PC-3 (cell line): ENCODE measurements around the gene RNU6-1.

Experiments
- CTCF ChIP-seq: fragments of 300-600 bp; sonication (generic); conservative IDR thresholded peaks from 2 replicates; pipeline ENCODE4 v1.5.1; 2017; ENCODE audit warnings: antibody characterized with exemption, low read depth, mild to moderate bottlenecking, low read length
- EZH2 ChIP-seq: fragments of 300-600 bp; sonication (generic); IDR thresholded peaks from one replicate; pipeline ENCODE4 v1.6.1; 2017; ENCODE audit warnings: antibody characterized with exemption, mild to moderate bottlenecking, low read length; ENCODE audit not compliant: unreplicated experiment
- EZH2phosphoT487 ChIP-seq: fragments of 300-600 bp; sonication (generic); IDR thresholded peaks from 2 replicates; pipeline ENCODE4 v1.6.1; 2018; ENCODE audit warnings: mild to moderate bottlenecking, antibody characterized with exemption, low read length, borderline replicate concordance

- TF ChIP-seq CTCF (no peak), EZH2 (no peak), EZH2phosphoT487 (no peak)
Observed at GRCh38 chr15:67828969-67829646, 10.7 kb downstream of the RNU6-1 start.
